GM18502 (cell line): Measurements from ENCODE around the gene CD320.

ENCODE experiments used
- ATAC-seq: cut with Tn5 transposase; IDR thresholded peaks from one replicate; pipeline ENCODE4 v1.9.1; 2021; ENCODE audit warnings: mild to moderate bottlenecking; ENCODE audit not compliant: unreplicated experiment, poor library complexity

Gene CD320

GRCh38 chr19:8256276-8257051, 51.7 kb downstream of the CD320 start:
- ATAC-seq, result no peak

GRCh38 chr19:8255426-8256125, 52.6 kb downstream of the CD320 start:
- no peak for ATAC-seq

- no peak for ATAC-seq
Observed at GRCh38 chr19:8254286-8255001, 53.7 kb downstream of the CD320 start.

- no peak for ATAC-seq
Observed at GRCh38 chr19:8253678-8254077, 54.5 kb downstream of the CD320 start.

- ATAC-seq, result no peak
Observed at GRCh38 chr19:8252922-8253589, 55.1 kb downstream of the CD320 start.
